IMR-90 (cell line): ENCODE results near the gene EFNA5. TPM values are rescaled to one million over a fixed set of nuclear protein-coding genes. Genes with fewer than 3 reads are reported as not detected.
A peak's percentile ranks its signal among the peaks of the same experiment; 100 is the strongest.

Source experiments
- ATAC-seq: fragments of 200-7000 bp; cut with Tn5 transposase; 2 replicates; pipeline ENCODE4 v1.9.1; 2020; ENCODE audit warnings: low read depth, mild to moderate bottlenecking, moderate library complexity
- BruUV-seq: library from RNA; stranded (reverse); fragments of 400-500 nt; replicated peaks from 2 replicates; lab custom pipeline; 2021; lab: Mats Ljungman, UMichigan
- CTCF ChIA-PET: fragments of 300-600 bp; formaldehyde crosslinking; extraction: SDS; loops from one replicate; lab custom pipeline; 2021; ENCODE audit warnings: antibody characterized with exemption; lab: Yijun Ruan, JAX
- POLR2A ChIA-PET: fragments of 300-600 bp; sonication (Branson Sonifier 250); formaldehyde crosslinking; loops from one replicate; lab custom pipeline; 2022; ENCODE audit warnings: antibody characterized with exemption; ENCODE audit not compliant: unreplicated experiment; lab: Charles Lee
- DNase-seq: peaks from one replicate; pipeline ENCODE4 v3.0.0; 2013
- H2AFZ ChIP-seq: replicated peaks from 2 replicates; pipeline ENCODE3; 2013; ENCODE audit warnings: low read length, mild to moderate bottlenecking; ENCODE audit not compliant: poor library complexity
- H2AK5ac ChIP-seq: 2 replicates; pipeline ENCODE4 v1.6.1; 2013; ENCODE audit warnings: low read depth, low read length, inconsistent platforms
- H2AK9ac ChIP-seq: replicated peaks from 2 replicates; pipeline ENCODE3; 2013; ENCODE audit warnings: mild to moderate bottlenecking, low read depth, low read length, moderate library complexity; ENCODE audit not compliant: poor library complexity
- H2BK120ac ChIP-seq: 2 replicates; pipeline ENCODE4 v1.6.1; 2013; ENCODE audit warnings: low read depth, low read length, inconsistent platforms
- H2BK15ac ChIP-seq: 3 replicates; pipeline ENCODE4 v1.6.1; 2013; ENCODE audit warnings: low read depth, low read length, inconsistent platforms
- H2BK20ac ChIP-seq: 2 replicates; pipeline ENCODE4 v1.6.1; 2013; ENCODE audit warnings: low read depth, mild to moderate bottlenecking, inconsistent platforms, low read length, moderate library complexity
- H2BK5ac ChIP-seq: 2 replicates; pipeline ENCODE4 v1.6.1; 2013; ENCODE audit warnings: mild to moderate bottlenecking, low read depth, low read length, inconsistent platforms; ENCODE audit not compliant: poor library complexity, severe bottlenecking
- H3K14ac ChIP-seq: replicated peaks from 2 replicates; pipeline ENCODE4 v1.6.1; 2013; ENCODE audit warnings: low read depth, low read length, inconsistent platforms
- H3K18ac ChIP-seq: 2 replicates; pipeline ENCODE4 v1.6.1; 2013; ENCODE audit warnings: low read depth, low read length, control low read depth
- H3K23ac ChIP-seq: 2 replicates; pipeline ENCODE4 v1.6.1; 2013; ENCODE audit warnings: low read depth, low read length, inconsistent platforms
- H3K27ac ChIP-seq: 2 replicates; pipeline ENCODE4 v1.5.1; 2013; ENCODE audit warnings: mild to moderate bottlenecking, control low read depth, low read length; ENCODE audit not compliant: insufficient read depth
- H3K27me3 ChIP-seq: 2 replicates; pipeline ENCODE4 v1.6.1; 2013; ENCODE audit warnings: low read length; ENCODE audit not compliant: control insufficient read depth, insufficient read depth
- H3K36me3 ChIP-seq: 2 replicates; pipeline ENCODE4 v1.6.1; 2013; ENCODE audit warnings: low read length, mixed read lengths; ENCODE audit not compliant: control insufficient read depth, insufficient read depth
- H3K4ac ChIP-seq: 2 replicates; pipeline ENCODE4 v1.6.1; 2013; ENCODE audit warnings: low read depth, low read length, inconsistent platforms
- H3K4me1 ChIP-seq: 2 replicates; pipeline ENCODE4 v1.6.1; 2013; ENCODE audit warnings: low read length, mixed read lengths; ENCODE audit not compliant: control insufficient read depth, insufficient read depth
- H3K4me2 ChIP-seq: 2 replicates; pipeline ENCODE4 v1.6.1; 2013; ENCODE audit warnings: low read depth, mild to moderate bottlenecking, control low read depth, low read length, moderate library complexity
- H3K4me3 ChIP-seq: 2 replicates; pipeline ENCODE4 v1.5.1; 2013; ENCODE audit warnings: low read depth, mild to moderate bottlenecking, control low read depth, low read length, moderate library complexity; ENCODE audit not compliant: insufficient read depth
- H3K56ac ChIP-seq: 2 replicates; pipeline ENCODE4 v1.6.1; 2013; ENCODE audit warnings: low read length, inconsistent platforms; ENCODE audit not compliant: insufficient read depth; ENCODE audit errors: extremely low read depth
- H3K79me1 ChIP-seq, 2 experiments: 2 replicates each; pipeline ENCODE4 v1.6.1; 2013; ENCODE audit warnings: low read length in 2 of 2, inconsistent platforms in 1 of 2, low read depth in 1 of 2
- H3K9ac ChIP-seq: 2 replicates; pipeline ENCODE4 v1.6.1; 2013; ENCODE audit warnings: low read depth, low read length, control low read depth
- H3K9me1 ChIP-seq: 2 replicates; pipeline ENCODE4 v1.6.1; 2013; ENCODE audit warnings: low read length, inconsistent platforms; ENCODE audit not compliant: insufficient read depth
- H3K9me3 ChIP-seq: 2 replicates; pipeline ENCODE4 v1.6.1; 2013; ENCODE audit warnings: low read length; ENCODE audit not compliant: control insufficient read depth, insufficient read depth
- H4K20me1 ChIP-seq: 2 replicates; pipeline ENCODE4 v1.6.1; 2013; ENCODE audit warnings: low read length, inconsistent platforms; ENCODE audit not compliant: insufficient read depth
- H4K5ac ChIP-seq: 2 replicates; pipeline ENCODE4 v1.6.1; 2013; ENCODE audit warnings: mild to moderate bottlenecking, low read depth, low read length, control low read depth
- H4K8ac ChIP-seq, 2 experiments: 2 replicates each; pipeline ENCODE4 v1.6.1; 2013; ENCODE audit warnings: low read depth in 2 of 2, low read length in 2 of 2, control low read depth in 1 of 2, inconsistent platforms in 1 of 2
- H4K91ac ChIP-seq: 2 replicates; pipeline ENCODE4 v1.6.1; 2013; ENCODE audit warnings: low read depth, low read length, inconsistent platforms; ENCODE audit not compliant: insufficient read depth
- BHLHE40 ChIP-seq: fragments of 150-350 bp; IDR thresholded peaks from 2 replicates; pipeline ENCODE4 v1.6.1; 2016; ENCODE audit warnings: mild to moderate bottlenecking, low read depth, low read length
- CTCF ChIP-seq: conservative IDR thresholded peaks from 2 replicates; pipeline ENCODE4 v1.5.1; 2012; ENCODE audit warnings: mild to moderate bottlenecking, low read depth, low read length, improper control_type of control experiment
- FOS ChIP-seq: fragments of 150-350 bp; IDR thresholded peaks from 2 replicates; pipeline ENCODE4 v1.6.1; 2016; ENCODE audit warnings: low read depth, low read length
- MXI1 ChIP-seq: IDR thresholded peaks from 2 replicates; pipeline ENCODE4 v1.6.1; 2012; ENCODE audit warnings: low read depth, mild to moderate bottlenecking, low read length, moderate library complexity, borderline replicate concordance
- WGBS, 2 experiments: methylation state at CpG; one replicate each; pipeline versions ENCODE4 v1.1.5 to v1.1.7; 2013; ENCODE audit warnings: missing lambda C conversion rate in 2 of 2; ENCODE audit not compliant: insufficient read length in 1 of 2; ENCODE audit errors: extremely low coverage in 2 of 2; 5-methylcytosine and 5-hydroxymethylcytosine counted together
- dilution Hi-C: fragments of 300-500 bp; cut with HindIII; formaldehyde crosslinking; loops from one replicate; pipeline ENCODE4 v1.14.3; 2018; ENCODE audit warnings: low sequenced_read_pairs; ENCODE audit not compliant: unreplicated experiment
- in situ Hi-C: fragments of 300-500 bp; cut with MboI; formaldehyde crosslinking; loops from 3 replicates; pipeline ENCODE4 v1.14.3; 2019; ENCODE audit warnings: low sequenced_read_pairs, inconsistent platforms, mixed read lengths
- intact Hi-C: fragments of 100-400 bp; cut with micrococcal nuclease; formaldehyde crosslinking; loops from 2 replicates; pipeline ENCODE4 v1.10.0; 2022
- polyA plus RNA-seq, 3 experiments: library from polyadenylated mRNA; depleted of rRNA; stranded (reverse); fragments of >200 nt; gene quantifications; 2 replicates each; pipeline ENCODE4 v1.2.3, GENCODE V29; 2012; ENCODE audit warnings: low replicate concordance in 1 of 3
- total RNA-seq: library from RNA; depleted of rRNA; stranded (reverse); fragments of >200 nt; gene quantifications from 2 replicates; pipeline ENCODE4 v1.2.3, GENCODE V29; 2012
- TF ChIP-seq, protein P1 (sequence below): fragments of 150-350 bp; IDR thresholded peaks from 2 replicates; pipeline ENCODE4 v1.6.1; 2016; ENCODE audit warnings: low read depth, mild to moderate bottlenecking, low read length, moderate library complexity, borderline replicate concordance

Gene EFNA5
- total and polyA plus RNA-seq, 2 of the 4 experiments (the other 2 are of a cell fraction) = 1.5 to 1.6 TPM

GRCh38 chr5:107705402-107706014, 34.8 kb upstream of the EFNA5 start:
- peak; percentile 54; the same call in 1 of the 2 replicates for TF ChIP-seq FOS
- no peak for TF ChIP-seq CTCF
- 0 out of 2 replicates have a peak, but pooled peaks have one; percentile 10 for TF ChIP-seq BHLHE40
- TF ChIP-seq MXI1 = no peak
- TF ChIP-seq, protein P1, sequence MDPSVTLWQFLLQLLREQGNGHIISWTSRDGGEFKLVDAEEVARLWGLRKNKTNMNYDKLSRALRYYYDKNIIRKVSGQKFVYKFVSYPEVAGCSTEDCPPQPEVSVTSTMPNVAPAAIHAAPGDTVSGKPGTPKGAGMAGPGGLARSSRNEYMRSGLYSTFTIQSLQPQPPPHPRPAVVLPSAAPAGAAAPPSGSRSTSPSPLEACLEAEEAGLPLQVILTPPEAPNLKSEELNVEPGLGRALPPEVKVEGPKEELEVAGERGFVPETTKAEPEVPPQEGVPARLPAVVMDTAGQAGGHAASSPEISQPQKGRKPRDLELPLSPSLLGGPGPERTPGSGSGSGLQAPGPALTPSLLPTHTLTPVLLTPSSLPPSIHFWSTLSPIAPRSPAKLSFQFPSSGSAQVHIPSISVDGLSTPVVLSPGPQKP = no peak
- H3K4me3 ChIP-seq = no peak overlapping the region
- H3K4me1 ChIP-seq = no peaks in the 10 kb centered on the region
- H3K9me1 ChIP-seq = no peaks in the 10 kb centered on the region
- H3K27ac ChIP-seq = no peak overlapping the region
- ATAC-seq = peak; percentile 49
- no peaks in the 10 kb centered on the region for H3K79me1 ChIP-seq
- WGBS, 2 experiments = no CpG with 5 or more reads among the region's 5 CpGs
- H2BK120ac ChIP-seq = no peak overlapping the region
- CTCF ChIA-PET = interaction anchor here (0.9 kb wide), 1 partner anchor 11 kb away, joined by 4 read pairs; no protein-coding TSS in a partner anchor
- no peak overlapping the region for H4K91ac ChIP-seq
- in situ Hi-C loops = no loop called here
- H3K23ac ChIP-seq = no peak overlapping the region
- no peak overlapping the region for H3K9ac ChIP-seq
- dilution Hi-C loops = no loop called here
- H3K18ac ChIP-seq = no peak overlapping the region
- POLR2A ChIA-PET = interaction anchor here (0.6 to 0.7 kb wide), 2 partner anchors 59 to 428 kb away, joined by 3 to 5 read pairs; no protein-coding TSS in a partner anchor
- intact Hi-C loops = no loop called here
- DNase-seq = peak; percentile 77
- H4K8ac ChIP-seq = no peak overlapping the region
- H4K20me1 ChIP-seq = no peaks in the 10 kb centered on the region
- H2BK20ac ChIP-seq = no peak overlapping the region
- H2BK15ac ChIP-seq = no peak overlapping the region
- no peak overlapping the region for H2AK9ac ChIP-seq
- no peak overlapping the region for H2AFZ ChIP-seq
- H3K27me3 ChIP-seq = no peaks in the 10 kb centered on the region
- no peak overlapping the region for H2BK5ac ChIP-seq
- no peak overlapping the region for H3K14ac ChIP-seq
- H4K5ac ChIP-seq = no peak overlapping the region
- H3K36me3 ChIP-seq = no peaks in the 10 kb centered on the region
- H3K9me3 ChIP-seq = no peaks in the 10 kb centered on the region; the same call in 1 of the 2 replicates
- peak overlapping the region; percentile 63 for H3K4me2 ChIP-seq
- no peak overlapping the region for H3K4ac ChIP-seq
- H3K56ac ChIP-seq = no peak overlapping the region
- no peak overlapping the region for H2AK5ac ChIP-seq
- no TSS peak for BruUV-seq
